Measurements from ENCODE around the gene DAPK1.
A peak's percentile ranks its signal among the peaks of the same experiment; 100 is the strongest.

The DAPK1 gene

DNA sequence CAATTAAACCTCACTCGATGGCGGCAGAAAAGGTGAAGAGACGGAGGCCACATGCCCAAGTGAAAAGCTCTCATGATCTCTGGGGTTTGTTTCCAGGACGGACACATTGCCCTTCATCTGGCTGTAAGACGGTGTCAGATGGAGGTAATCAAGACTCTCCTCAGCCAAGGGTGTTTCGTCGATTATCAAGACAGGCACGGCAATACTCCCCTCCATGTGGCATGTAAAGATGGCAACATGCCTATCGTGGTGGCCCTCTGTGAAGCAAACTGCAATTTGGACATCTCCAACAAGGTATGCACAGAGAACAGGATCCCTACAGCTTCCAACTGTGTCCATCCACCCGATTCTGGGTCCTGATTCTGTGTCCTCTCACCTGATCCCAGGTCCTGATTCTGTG is 153.8 kb downstream of the DAPK1 start:
- DNase-seq, result no peak

DNA sequence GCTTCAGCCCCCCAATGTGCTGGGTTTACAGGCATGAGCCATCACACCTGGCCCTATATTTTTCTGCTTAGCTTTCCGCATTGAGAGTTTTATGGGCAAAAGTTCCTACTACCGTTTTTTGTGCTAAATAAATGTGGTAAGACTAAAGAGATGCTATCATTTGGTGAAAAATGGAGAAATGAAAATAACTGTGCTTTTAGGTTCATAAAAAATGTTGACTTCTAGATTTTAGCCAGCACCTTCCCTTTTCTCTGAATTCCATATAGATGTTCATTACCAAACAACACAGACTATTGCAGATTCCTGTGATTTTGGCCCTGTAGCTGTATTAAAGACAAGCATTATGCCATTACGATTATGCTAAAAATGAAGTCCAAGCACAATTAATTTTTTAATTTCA is 156.3 kb downstream of the DAPK1 start:
- no peak for DNase-seq

DNA sequence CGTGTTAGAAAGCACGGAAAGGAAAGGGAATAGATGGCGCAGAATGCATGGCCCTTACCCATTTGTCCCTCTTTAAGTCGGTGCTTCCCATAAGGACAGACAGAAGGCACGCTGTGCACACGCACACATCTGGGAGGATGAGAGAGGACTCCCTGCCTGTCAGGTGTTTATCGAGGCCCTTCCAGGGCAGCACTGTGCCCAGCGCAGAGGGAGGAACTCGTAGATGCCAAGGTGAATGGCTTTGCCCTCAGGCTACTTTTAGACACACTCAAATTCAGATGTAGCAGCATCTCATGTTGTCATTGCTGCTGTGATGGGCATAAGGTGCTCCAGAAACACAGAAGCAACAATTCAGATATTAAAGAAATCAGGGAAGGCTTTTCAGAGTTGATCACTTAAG is 158.1 kb downstream of the DAPK1 start:
- no peak for DNase-seq

DNA sequence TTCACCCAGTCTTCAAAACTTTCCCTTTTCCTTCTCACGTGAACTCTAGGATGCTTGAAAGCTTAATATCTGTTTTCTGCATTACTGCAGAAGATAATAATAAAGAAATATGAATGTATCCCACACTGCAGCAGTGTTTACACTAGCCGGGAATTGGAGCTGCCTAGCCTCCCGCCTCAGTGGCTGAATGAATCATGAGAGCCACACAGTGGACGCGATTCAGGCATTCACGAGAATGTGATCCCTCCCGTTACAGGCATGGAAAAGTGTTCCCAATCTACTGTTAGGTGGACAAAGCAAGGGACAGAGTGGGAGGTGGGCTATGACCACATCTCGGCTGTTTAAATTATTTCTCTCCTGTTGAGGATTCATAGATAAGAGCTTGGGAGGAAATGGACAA is 158.8 kb downstream of the DAPK1 start:
- peak; percentile 12 for DNase-seq

DNA sequence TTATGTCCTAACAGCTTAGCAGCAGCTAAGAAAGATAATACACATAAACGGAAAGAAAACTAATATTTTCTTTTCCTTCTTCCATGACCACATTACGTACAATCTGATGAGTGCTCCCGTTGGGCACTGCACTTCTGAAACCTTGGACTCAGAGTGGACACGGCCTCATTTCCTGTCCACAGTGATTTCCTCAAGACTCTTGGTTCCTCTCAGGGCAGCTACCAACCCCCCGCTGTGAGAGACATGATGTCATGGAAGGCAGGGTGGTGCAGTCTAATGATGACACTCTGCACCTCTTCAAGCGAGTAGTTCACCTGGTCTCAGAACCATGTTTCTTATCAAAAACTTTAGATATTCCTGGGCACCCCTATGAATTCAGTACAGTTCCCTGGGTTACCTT is 159.5 kb downstream of the DAPK1 start:
- DNase-seq, result no peak

DNA sequence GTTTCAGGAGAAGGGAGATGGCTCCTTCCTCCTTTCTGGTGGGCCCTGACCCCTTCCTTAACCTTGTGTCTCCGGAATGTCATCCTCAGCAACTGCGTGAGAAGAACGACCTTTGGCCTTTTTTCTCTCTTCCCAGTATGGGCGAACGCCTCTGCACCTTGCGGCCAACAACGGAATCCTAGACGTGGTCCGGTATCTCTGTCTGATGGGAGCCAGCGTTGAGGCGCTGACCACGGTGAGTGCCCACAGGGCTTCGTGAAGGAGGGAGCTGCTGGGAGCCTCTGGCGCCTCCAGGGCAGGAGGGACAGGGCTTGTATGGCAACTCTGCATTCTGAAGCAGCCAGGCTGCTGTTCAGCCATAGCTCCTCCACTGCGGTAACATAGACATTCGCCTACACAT is 160.2 kb downstream of the DAPK1 start:
- DNase-seq, result no peak

DNA sequence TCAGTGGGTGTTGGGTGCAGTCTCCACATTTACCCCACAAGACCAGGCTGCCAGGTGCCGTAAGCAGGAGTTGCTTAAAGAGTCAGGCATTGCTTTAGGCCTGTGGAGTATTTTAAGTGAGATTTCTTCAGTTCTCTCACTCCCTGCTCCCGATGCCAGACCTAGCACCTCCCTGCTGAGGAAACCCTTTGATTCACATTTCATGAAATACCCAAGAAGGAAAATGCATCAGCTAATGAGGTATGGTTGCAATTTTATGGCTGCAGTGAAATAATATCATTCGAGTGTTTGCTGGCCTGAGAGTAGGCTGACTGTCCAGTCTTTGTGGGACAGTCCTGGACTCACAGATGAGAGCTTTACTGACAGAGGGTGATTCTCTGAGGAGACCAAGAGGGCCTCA is 160.8 kb downstream of the DAPK1 start:
- no peak for DNase-seq

DNA sequence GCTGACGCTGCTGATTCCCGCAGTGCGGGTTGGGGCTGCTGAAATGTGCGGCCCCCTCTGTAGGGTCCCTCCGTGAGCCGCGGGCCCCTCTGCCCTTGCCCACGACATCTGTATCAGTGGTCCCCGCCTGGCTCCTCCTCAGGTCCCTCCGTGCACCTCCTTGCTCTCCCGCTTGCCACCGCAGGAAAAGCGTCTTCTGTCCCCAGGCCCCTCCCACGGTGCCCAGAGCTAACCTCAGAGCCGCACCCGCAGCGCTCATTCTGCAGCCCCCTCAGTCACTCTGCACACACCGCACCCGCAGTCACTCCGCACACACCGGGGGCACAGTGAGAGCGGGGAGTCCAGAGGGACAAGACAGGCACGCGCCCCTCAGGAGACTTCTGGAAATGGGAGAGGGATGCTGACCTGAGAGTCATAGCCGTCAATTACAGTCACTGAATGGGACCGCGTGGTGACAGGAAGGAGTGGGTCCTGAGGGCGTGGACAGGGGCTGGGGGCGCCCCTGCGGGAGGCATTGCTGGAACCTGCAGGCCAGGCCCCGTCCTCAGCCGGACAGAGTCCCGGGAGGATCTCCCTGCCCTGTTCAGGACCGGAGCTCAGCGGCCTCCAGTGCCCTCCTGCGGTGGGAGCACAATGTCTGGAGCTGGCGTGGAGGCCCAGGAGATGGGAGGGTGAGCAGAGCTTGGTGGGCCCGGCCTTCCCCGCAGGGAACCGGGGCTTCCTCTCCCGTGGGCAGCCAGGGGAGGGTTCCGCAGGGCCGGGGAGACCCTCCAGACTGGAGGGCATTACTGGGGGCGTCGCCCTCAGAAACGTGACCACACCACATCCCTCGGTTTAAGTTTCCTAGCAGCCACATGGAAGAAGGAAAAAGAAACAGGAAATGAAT is 162.1 kb downstream of the DAPK1 start:
- no peak for DNase-seq

DNA sequence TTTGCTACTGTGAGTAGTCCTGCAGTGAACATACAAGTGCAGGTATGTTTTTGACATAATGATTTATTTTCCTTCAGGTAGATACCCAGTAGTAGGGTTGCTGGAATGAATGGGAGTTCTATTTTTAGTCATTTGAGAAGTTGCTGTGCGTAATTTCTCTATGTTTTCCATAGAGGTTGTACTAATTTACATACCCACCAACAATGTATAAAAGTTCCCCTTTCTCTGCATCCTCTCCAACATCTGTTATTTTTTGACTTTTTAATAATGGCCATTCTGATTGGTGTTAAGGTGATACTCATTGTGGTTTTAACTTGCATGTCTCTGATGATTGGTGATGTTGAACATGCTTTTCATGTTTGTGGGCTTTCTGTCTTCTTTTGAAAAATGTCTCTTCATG is 163.6 kb downstream of the DAPK1 start:
- DNase-seq, result no peak

DNA sequence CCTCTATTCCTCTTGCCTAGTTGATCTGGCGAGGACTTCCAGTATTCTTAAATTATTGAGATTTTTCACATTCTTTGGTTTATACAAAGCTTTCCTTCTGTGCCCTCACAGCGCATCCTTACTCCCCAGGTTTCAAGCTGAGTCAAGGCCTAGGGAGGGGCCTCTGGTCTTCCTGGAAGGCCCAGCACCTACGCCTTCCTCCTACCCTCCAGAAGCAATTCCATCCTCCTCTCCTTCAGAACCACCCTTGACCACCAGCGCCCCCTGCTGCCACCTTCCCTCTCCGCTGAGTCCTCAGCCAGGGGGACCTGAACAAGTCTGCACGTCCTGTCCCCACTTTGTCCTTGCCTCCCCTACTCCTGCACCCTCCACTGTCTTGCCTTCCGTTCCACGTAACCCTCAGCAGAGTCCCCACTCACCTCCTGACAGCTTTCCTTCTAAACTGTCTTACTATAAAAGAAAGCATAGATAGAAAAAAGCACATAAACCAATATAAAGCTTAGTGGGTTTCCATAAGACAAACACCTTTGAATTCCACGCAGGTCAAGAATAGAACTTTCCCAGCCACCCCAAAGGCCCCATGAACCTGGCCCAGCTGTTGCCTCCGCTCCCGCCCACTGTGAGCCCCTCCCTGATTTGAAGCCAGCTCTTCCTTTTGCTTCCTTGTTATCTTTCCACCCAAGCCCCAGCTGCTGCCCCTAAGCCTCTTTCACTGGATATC is 165.3 kb downstream of the DAPK1 start:
- DNase-seq, result peak; percentile 69

DNA sequence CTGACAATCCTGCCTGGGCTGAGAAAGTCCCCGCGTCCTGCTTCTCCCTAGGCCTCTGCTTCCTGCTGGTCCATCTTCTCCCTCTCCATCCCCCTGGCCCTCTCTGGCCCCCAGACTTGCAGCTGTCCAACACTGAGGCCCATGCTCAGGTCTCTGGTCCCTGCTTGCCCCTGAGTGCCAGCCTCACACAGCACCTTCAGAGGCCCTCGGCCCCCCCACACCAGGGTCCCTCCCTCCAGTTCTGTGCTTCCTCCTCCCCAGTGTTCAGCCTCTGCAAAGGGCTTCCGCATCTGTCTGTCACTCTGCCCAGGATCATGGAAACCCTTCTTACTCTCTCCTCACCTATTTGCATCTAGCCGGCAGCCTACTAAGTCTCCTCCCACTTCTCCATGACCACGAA is 165.9 kb downstream of the DAPK1 start:
- DNase-seq, result no peak

DNA sequence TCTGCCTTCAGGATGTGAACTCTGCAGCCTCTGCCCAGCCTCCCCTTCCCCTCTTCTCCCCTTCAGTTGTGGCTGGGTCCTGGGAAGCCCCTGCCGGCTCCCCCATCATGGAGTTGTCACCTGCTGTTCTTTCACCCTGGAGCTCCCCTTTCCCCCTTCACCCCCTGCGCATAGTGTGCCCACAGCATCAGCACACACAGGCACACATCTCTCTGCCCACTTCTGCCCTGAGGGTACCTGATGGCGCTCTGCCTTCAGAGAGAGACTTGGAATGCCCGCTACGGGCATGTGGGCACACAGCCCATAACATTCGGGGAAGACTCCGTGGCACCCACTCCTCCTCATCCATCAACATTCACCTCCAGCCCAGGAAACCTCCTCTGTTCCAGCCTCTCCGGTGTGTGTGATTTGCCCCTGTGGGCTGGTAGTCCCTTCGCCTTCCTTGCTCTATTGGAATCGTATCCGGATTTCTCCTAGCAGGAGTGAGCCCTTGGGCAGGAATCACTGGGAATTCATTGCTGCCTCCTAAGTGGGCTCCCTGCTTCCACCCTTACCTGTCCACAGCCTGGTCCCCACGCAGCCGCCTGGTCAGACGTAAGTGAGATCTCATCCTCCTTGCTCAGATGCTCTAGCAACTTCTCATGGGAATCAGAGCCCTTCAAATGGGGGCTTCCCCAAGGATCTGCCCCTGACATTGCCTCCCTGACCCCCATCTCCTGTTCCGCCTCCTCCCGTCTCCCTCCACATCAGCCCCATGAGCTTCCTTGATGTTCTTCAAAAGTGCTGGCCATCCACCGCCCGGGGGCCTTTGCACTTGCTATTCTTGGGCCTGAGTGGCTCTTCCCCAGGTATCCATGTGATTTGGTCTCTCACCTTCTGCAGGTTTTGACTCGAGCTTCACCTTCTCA is 166.7 kb downstream of the DAPK1 start:
- DNase-seq, result no peak

DNA sequence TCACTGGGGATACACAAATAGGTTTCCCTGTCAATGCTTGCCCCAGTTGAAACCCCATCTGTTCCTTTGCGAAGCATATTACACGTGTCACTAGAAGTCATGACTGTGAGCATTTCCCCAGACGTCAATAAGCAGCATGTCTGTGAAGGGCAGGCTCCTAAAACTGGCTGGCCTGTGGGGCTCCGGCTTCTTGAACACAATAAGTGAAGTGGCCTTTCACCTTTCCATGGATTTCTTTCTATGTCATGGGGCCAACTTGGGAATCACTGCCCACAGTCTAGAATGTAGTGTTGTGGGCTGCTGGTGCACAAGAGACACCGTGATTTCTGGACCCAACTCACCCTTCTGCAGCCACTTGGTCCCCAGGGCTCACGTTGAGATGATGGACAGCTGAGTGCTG is 167.8 kb downstream of the DAPK1 start:
- DNase-seq, result no peak

DNA sequence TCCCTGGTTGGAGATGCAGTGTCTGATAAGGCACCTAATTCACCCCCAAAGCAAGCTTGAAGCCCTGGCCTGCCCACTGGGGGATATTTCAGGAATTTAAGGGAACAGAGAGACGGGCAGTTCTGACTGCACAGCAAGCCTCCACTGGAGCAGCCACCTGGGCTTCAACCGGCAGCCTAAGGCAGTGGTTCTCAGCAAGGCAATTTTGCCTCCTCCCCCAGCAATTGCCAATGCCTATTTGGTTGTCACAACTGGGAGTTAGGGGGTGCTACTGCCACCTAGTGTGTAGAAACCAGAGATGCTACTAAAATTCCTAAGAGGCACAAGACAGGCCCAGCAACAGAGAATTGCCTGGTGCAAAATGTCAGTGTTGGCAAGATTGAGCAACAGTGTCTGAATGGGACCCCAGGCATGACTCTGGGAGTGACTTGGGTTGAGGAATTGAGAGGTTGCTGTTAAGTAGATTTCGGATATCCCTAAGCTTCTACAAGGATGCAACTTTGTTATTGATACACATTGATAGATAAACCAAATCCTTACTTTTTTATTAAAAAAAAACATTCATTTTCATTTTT is 169.6 kb downstream of the DAPK1 start:
- no peak for DNase-seq

DNA sequence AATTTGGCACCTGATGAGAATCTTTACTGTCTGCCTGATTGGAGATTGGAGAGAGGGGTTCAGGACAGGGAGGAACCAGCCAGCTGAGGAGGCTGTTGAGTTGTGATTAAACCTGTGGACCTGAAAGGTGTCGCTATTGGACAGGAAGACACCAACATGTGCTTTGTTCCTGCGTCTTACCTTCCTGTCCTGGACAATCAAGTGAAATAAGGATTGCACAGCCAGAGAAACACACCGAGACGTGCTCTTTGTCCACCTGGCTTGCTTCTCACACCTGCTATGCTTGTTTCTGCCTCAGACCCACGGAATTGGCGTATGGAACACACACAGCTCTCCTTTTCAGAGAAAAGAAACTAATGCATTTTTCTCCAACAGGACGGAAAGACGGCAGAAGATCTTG is 170.6 kb downstream of the DAPK1 start:
- DNase-seq, result no peak

DNA sequence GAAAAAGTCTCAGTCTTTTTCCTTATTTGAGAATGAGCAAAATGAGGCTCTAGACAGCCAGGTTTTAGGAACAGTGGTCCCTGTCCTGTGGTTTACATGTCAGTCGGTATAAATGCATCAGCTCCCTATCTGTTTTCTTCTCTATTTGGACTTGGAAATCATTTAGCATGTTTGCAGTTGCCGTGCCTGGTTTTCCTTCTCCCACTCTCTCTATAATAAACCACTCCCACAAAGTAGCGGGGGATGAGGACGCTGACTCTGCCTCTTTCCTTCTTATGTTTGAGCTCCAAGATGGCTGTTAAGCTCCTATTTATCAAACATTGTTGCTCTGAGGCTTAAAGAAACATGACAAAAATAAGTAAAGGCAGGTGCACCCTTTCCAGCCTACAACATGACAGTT is 171.1 kb downstream of the DAPK1 start:
- no peak for DNase-seq

DNA sequence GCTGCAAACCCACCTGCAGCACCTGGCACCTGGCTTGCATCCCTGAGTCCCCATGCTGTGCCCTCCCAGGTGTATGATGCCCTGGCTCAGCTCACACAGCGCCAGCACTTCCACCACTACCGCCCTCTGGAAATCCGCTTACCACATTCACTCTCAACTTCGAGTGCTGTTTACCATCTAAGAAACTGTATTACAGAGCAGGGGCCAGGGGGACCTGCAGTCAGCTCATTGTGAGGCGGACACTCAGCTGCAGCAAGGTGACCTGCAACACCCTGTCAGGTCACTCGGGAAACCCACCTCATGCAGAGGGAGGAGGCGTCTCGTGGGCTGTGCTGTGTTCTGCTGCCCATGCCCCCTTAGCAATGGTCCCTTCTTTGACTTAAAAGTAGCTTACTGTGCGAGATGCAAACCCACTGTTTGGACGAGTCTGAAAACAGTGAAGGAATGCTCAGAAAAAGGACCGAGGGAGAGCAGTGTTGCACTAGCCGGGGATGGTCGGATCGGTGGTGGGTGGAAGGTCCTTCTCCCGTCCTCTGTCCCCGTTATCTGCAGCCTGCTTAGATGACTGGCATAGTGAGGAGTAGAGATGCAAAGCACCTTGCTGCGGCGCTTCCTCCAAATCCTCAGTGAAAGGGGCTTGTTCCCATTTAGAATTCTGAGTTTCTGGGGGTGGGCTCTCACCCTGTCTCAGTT is 173.1 kb downstream of the DAPK1 start:
- no peak for DNase-seq

DNA sequence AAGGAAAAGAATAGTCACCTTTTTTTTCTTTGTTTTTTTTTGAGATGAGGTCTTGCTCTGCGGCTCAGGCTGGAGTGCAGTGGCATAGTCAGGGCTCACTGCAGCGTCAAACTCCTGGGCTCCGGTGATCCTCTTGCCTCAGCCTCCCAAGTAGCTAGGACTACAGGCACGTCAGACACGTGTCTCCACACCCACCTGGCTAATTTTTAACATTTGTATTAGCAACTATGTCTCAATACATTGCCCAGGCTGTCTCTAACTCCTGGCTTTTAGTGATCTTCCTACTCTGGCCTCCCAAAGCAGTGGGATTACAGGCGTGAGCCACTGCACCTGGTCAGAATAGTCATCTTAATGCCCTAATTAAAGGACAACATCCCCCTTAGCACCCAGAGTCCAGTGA is 173.8 kb downstream of the DAPK1 start:
- no peak for DNase-seq

DNA sequence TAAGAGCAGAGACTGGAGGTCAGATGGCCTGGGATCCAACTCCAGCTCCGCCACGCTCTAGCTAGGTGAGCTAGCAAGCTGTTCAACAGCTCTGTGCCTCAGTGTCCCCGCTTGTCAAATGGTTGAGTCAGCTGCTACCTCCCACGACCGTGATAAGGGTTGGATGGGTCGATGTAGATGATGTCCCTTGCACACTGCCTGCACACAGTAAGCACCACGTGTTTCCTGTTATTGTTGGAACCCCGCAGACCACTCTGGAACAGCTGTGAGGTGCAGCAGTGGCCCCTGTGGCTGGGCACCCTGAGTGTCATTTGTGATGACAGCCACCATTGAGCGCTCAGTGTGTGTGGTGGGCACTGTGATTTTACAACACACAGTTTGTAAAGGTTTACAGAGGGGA is 174.3 kb downstream of the DAPK1 start:
- no peak for DNase-seq

DNA sequence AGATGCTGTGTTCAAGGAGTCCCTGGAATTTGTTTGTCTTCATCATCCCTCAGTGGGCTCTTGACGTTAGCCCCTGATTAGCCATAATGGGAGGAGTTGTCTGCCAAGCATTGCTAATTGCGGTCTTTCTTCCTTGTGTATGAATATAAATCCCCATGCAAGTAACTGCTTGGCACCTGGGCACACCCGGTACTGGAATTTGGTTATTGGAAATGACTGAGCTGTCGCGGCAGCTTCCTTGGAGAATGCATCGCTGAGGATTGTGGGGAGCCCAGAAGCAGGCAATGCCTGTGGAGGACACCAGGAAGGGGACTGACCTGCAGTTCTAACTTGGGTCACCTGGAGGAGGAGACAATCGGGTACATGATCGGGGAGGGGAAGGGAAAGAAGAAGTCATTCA is 174.9 kb downstream of the DAPK1 start:
- no peak for DNase-seq

DNA sequence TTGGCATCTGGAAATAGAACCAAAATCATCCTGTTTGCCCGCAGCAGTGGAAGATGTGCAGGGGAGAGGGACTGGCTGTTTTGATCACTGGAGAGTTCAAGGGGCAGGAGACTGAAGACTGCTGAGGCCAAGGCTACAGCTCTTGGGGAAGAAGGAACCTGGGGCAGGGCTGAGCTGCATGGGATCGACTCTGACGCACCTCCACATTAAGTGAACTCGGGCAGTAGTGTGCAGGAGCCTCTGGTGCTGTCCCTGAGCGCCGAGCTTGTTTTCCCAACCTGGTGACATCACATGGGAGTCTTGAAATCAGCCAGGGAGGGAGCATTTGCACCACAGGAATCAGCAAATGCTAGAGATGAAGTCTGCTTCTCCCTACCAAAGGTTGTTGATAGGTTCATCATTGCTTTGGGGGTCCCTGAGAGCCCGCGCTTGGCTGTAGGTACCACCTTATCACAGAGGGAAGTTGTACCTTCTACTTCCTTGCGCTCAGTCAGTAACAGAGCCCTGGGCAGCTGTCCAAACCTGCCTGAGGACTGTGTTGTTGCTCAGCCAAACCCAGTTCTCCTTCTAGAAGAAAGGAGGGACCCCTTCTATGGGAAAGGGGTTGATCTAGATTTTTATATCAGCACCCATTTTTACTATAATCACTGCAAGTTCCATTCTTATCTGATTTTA is 175.9 kb downstream of the DAPK1 start:
- no peak for DNase-seq
